GM18868 (cell line): ENCODE measurements around the gene GRIFIN.

Experiments
- ATAC-seq: cut with Tn5 transposase; IDR thresholded peaks from one replicate; pipeline ENCODE4 v1.9.1; 2021; ENCODE audit warnings: mild to moderate bottlenecking, moderate library complexity; ENCODE audit not compliant: unreplicated experiment

The GRIFIN gene

DNA sequence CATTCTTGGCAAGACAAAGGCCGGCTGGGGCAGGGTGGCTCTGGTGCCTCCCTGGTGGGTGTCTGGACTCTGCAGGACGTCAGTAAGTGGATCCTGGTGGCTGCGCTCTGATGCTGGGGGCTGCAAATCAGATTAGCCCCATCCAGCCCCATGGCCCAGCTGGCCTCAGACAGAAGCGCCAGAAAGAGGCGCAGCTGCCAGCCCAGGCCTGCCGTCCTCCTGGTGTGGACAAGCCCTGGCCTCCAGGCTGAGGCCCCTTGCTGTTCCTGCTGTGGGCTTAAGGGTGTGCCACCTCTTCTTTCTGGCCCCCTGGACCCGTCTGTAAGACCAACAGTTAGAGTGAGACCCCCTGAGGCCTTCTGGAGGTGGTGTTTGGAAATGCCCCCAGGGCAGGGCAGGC lies 37.5 kb upstream of the GRIFIN start:
- no peak for ATAC-seq

DNA sequence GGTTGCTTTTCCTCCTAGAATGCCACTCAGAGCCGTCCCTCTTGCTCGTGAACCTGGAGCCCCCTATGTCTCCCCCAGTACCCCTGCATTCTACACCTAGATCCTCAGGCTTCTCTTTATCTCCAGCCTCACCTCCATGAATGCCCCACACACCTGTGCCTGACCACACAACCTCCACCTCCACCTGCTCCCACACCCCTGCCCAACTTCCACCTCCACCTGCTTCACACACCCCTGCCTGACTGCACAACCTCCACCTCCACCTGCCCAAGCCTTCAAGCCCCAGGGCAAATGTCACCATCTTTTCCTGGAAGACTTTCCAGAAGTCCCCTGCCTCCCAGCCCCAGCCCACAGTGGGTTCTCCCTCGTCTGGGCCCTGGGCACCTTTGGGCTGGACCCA lies 36.5 kb upstream of the GRIFIN start:
- no peak for ATAC-seq

DNA sequence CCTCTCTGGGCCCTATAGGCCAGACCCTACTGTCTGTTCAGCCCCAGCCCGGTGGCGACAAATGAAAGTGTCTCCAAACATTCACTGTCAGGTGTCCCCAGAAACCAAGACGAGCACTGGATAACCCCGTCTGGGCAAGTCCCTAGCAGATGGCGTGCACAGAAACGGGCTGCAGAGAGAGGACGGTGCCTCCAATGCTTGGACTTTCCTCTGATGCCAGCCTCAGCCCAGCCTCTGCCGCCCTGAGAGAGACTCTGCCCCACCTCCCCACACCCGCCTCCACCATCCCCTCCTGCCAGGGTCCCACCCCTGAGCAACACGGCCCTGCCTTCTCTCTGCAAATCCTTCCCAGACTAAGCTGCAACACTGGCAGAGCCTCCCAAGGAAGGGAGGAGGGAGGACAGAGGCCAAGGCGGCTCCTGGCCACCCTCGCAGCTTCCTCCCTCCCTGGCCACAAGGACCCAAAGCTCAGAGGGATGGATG lies 36.0 kb upstream of the GRIFIN start:
- ATAC-seq = peak; percentile 46

DNA sequence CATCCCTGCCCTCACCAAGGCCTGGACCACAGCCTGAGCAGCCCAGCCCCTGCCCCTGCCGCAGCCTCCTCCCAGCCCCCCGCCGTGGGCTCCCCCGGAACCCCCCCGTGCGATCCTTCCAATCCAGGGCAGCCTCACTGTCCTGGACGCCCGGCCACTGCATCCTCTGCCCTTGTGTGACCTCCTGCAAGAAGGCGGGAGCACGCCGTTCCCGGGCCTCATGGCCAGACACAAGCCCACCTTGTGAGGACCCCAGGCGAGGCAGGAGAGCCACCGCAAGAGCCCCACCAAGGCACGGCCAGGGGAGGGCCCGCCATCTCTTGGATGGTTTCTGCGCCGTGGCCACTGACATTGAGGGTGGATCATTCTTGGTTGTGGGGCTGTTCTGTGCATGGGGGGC lies 35.6 kb upstream of the GRIFIN start:
- ATAC-seq = no peak

DNA sequence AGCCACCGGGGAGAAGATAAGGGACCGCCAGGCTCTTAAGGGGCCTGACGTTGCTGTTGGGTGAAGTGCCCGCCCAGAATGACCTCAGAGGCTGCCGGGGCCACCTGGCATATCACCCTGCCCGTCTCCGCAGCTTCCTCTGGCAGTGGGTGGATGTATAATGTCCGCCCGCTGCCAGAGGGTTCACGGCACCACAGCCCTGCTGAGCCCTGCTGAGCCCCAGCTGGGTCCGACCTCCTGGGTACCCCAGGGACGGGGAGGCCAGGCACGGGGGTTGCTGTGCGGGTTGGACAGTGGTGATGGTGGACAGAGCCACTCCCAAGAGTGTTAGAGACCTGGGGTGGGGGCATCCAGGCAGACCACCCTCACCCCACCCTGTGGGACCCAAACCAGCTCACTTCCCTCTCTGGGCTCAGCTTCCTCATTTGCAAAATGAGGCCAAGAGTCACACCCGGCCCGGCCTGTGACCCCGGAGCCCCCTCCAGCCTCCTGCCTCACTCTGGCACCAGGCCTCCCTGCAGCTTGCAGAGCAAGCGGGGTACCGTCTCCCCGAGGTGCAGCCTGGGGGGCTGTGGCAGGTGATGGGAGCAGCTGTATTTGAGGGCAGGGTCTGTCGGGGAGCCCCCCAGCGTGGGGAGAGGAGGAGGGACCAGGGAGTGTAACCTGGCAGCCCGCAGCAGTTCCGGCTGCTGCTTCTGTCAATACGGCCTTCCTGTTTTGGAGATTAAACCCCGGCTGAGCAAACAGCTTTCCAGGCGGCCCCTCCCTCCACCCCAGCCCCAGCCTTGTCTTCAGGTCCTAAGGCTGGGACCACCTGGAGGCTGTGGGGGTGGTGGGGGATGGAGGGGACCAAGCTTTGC lies 34.9 kb upstream of the GRIFIN start:
- ATAC-seq = no peak

DNA sequence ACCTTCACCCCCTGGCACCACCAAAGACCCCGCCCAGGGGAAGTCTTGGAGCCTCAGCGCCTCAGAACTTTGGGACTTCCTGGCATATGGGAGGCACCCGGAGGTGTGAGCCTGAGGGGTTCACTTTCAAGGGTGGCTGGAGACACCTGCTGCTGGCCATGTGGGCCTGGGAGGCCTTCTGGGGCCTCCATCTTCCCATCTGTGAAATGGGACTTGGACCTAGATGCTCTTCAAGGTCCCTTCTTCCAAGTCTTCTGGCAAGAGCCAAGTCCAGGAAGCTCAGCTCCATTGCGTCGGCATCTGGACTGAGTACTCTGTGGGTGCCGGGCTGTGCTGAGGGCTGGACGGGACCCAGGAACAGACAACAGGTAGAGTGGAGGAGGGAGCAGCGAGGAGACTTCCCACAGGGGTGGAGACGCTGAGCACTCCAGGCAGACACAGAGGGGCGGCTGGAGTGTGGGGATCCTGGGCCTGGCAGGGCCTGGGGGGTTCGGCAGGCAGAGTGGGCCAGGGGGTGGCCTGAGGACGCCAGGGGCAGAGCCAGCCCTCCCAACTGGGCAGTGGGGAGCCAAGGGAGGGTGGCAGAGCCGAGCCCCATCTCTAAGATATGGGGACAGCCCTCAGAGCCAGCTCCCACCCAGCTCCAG lies 34.1 kb upstream of the GRIFIN start:
- no peak for ATAC-seq

DNA sequence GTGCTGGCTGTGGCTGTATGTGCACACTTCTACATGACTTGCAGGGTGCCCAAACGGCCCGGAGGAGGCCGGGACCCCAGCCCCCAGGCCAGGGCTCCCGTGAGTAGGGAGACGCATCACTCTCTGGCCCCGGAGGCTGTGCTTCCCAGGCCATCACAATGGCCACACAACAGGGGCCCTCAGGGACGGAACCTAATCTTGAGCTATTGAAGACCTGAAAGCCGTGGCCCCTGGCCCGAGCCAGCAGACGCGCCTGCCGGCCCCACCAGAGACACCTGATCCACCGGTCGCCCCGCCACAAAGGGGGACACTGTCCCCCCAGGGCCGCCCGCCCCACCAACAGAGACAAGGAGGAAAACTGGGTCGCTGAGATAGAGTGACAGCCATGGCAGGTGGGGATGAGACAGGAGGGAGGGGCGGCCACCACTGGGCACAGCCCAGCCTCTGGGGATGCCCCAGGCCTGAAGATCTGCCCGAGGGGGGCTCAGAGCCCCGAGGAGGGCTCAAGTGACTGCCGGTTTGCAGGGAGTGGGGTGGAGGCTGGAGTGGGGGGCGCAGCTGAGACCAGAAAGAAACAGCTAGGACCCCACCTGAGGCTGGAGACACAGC lies 33.2 kb upstream of the GRIFIN start:
- no peak for ATAC-seq

DNA sequence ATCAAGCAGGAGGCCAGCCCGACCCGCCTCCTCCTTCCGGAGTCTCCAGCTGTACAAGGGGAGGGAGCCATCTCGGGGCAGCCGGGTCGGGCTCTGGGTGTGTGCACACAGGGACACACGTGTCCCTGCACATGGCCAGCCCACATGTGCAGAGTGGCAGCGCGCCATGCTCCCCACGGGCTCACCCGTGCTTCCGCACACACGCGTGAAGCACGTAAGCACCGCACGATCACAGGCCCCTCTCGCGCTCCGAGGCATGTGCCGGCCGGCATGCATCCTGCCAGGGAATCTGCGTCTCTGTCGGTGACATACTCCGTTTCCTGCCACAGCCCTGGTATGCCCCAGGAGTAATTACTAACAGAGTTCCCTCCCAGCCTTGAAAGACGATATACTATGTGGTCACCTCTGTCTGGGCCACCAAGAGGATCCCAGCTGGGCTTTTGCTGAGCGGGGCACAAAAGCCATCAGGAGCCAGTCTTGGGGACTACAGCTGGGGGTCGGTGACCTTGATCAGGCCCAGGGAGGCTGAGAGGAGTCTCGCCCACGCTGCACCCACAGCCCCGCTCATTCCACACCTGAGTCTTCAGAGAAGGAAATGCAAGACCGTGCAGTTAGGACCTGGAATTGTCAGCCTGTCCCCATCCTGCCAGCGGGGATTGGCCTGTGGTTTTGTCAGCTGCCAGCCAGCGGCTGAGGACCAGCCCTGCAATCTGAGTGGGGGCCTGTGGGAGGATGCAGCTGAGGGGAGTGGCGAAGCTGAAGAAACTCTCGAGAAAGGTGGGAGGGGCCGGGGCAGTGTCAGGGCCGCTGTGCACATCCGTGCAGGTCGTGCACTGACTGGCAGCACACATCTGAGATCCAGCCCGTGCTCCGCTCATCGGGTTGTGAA lies 32.4 kb upstream of the GRIFIN start:
- ATAC-seq = peak; percentile 49

DNA sequence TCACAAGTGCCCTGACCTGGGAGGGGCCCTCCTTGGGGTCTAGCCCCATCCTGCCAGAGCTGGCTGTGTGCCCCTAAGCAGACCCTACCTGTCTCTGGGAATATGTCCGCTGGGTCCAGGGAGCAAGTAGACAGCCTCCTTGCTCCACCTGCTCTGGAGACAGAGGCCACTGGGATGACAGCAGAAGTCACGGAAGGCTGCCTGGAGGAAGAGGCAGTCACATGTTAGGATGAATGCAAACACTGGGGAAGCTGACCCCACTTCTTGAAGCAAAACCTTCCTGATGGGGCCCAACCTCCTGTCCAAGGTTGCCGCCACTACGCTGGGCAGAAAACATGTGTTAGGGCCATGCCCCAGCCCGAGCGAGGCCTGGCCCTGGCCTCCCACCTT lies 31.7 kb upstream of the GRIFIN start:
- ATAC-seq = no peak

DNA sequence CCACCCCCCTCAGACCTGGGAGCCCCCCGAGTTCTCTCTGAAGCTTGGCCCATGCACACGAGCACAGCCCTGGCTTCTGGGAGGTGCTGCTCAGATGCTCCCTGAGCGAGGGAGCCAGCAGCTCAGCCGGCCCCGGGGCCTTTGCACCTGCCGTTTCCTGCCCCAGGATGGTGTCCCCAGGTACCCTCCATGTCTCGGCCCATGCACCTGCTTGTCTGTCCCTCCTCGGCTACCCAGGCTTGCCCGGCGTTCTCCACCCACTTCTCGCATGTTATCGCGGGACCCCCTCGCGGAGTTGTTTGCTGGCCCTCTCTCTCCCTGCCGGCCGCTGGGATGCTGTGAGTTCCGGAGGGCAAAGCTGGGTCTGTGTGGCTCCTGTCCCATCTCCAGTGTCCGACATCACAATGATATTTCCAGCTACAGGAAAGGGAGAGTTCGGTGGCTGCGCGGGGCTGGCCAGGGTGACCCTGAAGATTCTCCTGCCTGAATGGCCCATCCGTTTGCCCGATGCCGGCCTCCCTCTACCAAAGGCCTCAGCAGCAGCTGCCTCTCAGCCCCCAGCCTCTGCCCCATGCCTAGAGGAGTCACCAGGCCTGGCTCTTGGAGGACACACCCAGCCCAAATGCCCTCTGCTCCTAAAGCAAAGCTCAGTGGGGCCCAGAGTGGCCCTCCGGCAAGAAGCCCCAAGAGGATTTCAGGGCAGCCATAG lies 31.2 kb upstream of the GRIFIN start:
- ATAC-seq = no peak

DNA sequence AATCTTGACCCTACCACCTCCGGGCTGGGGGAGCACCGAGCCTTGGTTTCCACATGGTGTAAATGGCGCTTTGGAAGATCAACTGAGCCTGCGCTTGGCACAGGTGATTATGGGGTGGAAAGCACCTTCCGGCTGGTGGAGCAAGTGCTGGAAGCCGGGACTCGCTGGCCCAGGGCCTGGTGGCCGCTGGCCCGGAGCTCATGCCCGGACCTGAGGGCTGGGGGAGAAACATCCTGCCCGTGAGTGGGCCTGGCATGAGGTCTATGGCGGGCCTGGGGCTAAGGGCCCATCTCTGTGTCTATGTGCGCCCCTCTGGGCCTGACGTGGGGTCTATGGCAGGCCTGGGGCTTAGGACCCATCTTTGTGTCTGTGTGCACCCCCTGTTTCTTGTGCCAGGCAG lies 29.2 kb upstream of the GRIFIN start:
- ATAC-seq = no peak

DNA sequence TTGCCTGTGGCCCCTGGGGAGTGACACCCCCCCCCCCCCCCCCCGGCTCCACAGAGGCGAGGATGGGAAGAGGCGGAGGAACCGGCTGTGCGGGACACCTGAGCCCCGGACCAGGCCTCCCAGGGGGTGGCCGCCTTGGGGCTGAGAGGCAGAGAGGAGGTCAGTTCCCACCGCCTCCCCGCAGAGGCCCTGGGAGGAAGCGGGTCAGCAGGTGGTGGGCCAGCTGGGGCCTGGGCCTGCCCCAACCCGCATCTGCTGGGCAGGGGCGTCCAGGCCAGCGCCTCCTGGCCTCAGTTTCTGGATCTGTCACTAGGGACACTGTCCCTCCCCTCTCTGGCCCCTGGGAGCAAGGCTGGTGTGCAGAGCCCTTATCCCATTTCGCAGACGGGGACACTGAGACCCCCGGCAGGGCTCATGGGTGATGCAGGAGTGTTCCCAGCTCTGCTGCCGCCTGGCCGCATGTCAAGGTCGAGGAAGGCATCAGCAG lies 28.7 kb upstream of the GRIFIN start:
- no peak for ATAC-seq

DNA sequence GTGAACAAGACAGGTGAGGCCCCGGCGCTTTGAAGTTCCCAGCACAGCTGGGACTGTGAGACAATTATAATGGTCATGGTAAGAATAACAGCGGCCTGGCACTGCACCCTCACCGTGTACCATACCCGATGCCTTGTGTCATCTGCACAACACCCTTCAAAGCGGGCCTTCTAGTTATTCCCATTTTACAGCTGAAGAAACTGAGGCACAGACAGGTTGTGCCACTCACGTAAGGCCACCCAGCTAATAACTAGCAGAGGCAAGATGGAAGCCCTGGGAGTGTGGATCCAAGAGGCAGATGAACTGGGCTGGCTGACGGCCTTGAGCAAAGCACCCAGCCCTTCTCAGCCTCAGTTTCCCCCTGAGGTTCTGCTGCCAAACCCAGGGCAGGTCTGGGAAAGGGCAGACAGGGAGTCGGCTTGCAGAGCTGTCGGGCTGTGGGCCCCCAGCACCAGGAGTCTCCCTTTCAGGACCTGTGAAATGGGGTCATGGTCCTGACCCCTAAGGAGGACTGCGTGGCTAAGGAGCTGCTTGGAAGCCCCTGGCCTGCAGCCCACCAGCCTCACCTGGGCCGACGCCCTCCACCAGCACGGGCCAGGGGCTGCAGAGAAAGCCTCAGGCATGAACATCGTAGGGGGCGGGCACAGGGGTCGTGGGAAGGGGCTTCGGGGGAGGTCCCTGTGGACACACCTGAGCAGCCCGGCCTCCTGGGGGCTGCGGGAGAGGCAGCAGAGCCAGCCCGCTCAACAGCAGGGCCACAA lies 28.1 kb upstream of the GRIFIN start:
- ATAC-seq = no peak

DNA sequence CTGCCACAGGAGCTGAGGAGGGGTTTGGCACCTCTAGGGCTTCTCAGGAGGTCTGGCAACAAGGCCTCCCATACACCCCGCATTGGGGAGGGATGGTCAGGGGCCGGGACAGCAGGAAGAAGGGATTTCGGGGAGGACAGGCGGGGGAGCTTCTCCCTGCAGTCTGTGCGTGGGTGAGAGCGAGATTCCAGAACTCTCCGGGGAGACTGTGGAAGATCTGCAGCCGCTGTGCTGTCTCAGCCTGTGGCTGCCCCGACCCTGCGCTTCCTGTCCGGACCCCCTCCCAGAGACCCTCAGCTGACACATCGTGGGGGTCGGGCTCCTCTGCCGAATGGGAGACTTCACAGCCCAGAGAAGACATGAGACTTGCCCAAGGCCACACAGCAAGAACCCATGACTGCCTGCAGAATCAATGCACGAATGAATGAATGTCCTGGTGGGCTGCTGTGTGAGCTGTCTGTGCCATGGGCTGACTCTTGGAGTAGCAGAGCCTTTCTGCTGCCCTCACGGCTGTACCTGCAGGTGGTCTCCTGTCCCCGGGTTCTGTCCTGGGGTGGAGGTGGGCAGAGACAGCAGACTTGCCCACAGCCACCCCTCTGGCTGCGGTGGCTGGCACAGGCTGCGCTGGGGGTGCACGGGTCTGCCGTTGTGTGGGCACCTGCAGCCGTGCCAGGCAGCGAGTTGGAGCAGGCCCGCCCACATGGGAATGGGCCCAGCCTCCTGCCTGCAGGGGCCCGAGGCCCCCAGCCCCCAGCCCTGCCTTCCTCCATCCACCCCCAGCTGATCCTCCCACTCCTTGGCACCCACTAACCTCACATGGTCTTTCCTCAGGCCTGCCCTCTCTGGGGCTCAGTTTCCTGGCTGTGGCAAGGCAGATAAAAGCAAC lies 27.1 kb upstream of the GRIFIN start:
- ATAC-seq = no peak

DNA sequence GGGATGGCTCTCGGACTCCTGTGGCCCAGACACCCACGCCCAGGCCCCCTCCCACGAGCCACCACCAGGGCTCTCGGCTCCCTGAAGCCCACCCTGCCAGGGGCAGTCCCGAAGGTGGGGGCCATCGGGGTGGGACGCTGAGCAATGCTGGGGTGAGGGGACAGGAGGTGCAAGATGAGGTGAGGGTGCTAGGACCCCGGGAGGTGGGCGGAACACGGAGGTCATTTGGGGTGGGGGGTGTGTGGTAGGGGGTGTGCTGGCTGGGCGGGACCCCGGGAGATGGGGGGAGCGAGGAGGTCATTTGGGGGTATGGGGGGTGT lies 26.4 kb upstream of the GRIFIN start:
- ATAC-seq = no peak

DNA sequence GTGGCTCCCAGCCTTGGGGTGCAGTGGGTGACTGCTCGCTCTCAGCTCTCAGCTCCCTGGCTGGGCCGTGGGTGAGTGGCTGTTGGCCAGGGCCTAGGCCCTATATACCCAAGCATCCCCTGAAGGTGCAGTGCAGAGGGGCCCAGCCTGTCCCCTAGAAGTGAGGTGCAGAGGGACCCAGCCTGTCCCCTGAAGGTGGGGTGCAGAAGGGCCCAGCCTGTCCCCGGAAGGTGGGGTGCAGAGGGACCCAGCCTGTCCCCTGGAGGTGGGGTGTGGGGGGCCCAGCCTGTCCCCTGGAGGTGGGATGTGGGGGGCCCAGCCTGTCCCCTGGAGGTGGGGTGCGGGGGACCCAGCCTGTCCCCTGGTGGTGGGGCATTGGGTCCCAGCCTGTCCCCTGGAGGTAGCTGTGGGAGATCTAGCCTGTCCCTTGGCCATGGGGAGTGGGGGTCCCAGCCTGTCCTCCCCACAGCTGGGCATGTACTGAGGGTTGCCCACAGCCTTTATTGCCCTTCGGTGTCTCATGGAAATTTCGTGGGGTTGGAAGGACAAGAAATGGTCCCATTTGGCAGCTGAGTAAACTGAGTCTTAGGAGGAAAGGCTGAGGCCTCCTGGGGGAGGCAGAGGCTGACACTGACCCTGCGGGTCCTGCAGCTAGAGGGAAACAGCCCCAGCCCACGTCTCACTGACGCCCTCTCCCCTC lies 25.9 kb upstream of the GRIFIN start:
- no peak for ATAC-seq

DNA sequence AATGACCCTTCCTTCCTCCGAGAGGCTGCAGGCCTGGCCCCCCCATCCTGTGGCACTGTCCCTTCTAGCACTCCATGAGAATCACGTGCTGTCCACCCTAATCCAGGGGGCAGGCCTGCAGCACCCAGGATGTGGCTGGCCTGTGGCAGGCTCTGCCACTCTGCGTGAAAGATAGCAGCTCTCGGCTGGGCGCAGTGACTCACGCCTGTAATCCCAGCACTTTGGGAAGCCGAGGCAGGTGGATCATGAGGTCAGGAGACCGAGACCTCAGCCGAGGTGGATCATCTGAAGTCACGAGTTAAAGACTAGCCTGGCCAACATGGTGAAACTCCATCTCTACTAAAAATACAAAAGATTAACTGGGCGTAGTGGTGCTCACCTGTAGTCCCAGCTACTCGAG lies 24.5 kb upstream of the GRIFIN start:
- no peak for ATAC-seq
